GM12874 (cell line): ENCODE data around the gene MTA2.

ENCODE experiments used
- CTCF ChIP-seq: IDR thresholded peaks from 2 replicates; pipeline ENCODE4 v1.5.1; 2011; ENCODE audit warnings: low read depth, mild to moderate bottlenecking, control low read depth, low read length, moderate library complexity; ENCODE audit not compliant: insufficient read depth

Gene MTA2

GRCh38 chr11:62621027-62621566, 19.4 kb upstream of the MTA2 start:
- TF ChIP-seq CTCF: no peak

GRCh38 chr11:62615521-62615920, 13.9 kb upstream of the MTA2 start:
- no peak for TF ChIP-seq CTCF

- no peak for TF ChIP-seq CTCF
Measured at GRCh38 chr11:62614275-62614674, 12.6 kb upstream of the MTA2 start.

- TF ChIP-seq CTCF: no peak
Measured at GRCh38 chr11:62613291-62613778, 11.7 kb upstream of the MTA2 start.

GRCh38 chr11:62612366-62613290, 11.0 kb upstream of the MTA2 start, which contains the start of the genes EML3 and ROM1:
Gene EML3, minus strand, starts transcription at chr11:62612775. Its CDS starts 318 bp downstream, at chr11:62612457.
Gene ROM1, plus strand, starts transcription at chr11:62613257. Its CDS starts 25 bp downstream, at chr11:62613282.
- peak; percentile 99 for TF ChIP-seq CTCF

GRCh38 chr11:62611705-62612365, 10.2 kb upstream of the MTA2 start:
- TF ChIP-seq CTCF: no peak

- TF ChIP-seq CTCF: no peak
Measured at GRCh38 chr11:62610814-62611704, 9.4 kb upstream of the MTA2 start.
